Measurements from ENCODE around the gene CARNS1. TPM values are rescaled to one million over a fixed set of nuclear protein-coding genes. Genes with fewer than 3 reads are reported as not detected.

CARNS1 gene
- total and polyA plus RNA-seq, 2 of the 13 experiments (the other 11 are each of a cell fraction or from before 2014, with no cell fraction given), result not detected

DNA sequence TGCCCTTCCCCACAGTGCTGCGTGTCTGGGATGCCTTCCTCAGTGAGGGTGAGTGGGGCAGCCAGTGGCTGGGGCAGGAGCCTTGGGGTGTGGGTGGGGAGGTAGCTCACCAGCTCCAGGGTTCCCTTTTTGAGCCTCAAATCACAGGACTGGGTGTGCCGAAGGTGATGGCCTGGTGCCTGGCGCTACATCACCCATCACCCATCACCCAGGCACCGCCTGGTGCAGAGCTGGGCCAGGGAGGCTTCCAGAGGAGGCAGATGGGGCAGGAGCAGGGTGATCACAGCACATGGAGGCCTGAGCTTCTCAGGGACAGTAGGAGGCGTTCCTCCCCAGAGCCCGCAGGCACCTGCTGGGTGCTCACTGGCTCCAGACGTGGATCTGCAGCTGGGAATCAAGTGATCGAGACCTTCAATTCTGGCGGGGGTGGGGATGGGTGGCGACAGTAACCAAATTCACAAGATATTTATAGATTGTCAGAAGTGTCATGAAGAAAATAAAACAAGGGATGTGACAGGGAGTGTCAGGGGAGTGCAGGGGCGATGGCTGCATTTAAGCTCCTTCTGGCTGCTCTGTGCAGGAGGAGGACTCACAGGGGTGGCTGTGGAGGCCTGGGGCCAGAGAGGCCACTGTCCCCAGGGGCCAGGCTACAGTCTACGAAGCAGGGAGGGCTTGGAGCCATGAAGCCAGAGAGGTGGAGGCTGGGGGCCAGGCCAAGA lies 8.3 kb upstream of the CARNS1 start (continued):
- TF ChIP-seq HNF1B (CRISPR knock-in tag; IDR thresholded peaks at IDR 0.05) (0 out of 2 replicates have a peak, but pooled peaks have one; percentile 23), KIAA2018 (CRISPR knock-in tag; IDR thresholded peaks at IDR 0.05; ENCODE audit: borderline replicate concordance) (no peak), SRY (CRISPR knock-in tag; IDR thresholded peaks at IDR 0.05) (0 out of 2 replicates have a peak, but pooled peaks have one; percentile 31), MAFF (IDR thresholded peaks at IDR 0.05; ENCODE audit: low read depth, low read length) (no peak), SRSF1 (optimal IDR thresholded peaks at IDR 0.05; ENCODE audit: low read depth, low read length) (no peak), CREM (IDR thresholded peaks at IDR 0.05) (no peak), CREM (CRISPR knock-in tag; IDR thresholded peaks at IDR 0.05) (no peak), ZNF687 (CRISPR knock-in tag; IDR thresholded peaks at IDR 0.05) (peak; percentile 11; the same call in 1 of the 2 replicates), NONO (IDR thresholded peaks at IDR 0.05) (no peak), NONO (CRISPR knock-in tag; conservative IDR thresholded peaks at IDR 0.05) (no peak), ZNF770 (CRISPR knock-in tag; IDR thresholded peaks at IDR 0.05) (0 out of 2 replicates have a peak, but pooled peaks have one; percentile 27)
